ENCODE measurements around the gene PUM1.

DNA sequence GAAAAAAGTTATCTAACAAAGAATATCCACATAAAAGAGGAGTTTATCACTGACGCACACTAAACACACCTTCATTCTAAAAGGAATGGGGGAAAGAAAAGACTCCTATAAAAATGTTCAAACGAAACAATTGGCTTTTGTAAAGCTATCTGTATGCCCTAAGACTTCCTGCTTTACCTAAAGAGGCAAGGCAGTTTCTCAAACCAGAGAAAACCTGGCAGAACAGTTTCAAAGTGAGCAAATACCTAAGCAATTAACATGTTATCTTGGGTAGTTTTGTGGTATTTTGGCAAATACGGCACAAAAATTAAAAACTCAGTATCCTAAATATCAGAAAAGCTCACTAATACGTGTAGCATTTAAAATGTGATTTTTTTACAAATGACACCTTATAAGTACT, 1.9 kb downstream of the PUM1 start:
- TF ChIP-seq POLR2A (IDR thresholded peaks at IDR 0.05) = no peak
- TF ChIP-seq, protein P1, sequence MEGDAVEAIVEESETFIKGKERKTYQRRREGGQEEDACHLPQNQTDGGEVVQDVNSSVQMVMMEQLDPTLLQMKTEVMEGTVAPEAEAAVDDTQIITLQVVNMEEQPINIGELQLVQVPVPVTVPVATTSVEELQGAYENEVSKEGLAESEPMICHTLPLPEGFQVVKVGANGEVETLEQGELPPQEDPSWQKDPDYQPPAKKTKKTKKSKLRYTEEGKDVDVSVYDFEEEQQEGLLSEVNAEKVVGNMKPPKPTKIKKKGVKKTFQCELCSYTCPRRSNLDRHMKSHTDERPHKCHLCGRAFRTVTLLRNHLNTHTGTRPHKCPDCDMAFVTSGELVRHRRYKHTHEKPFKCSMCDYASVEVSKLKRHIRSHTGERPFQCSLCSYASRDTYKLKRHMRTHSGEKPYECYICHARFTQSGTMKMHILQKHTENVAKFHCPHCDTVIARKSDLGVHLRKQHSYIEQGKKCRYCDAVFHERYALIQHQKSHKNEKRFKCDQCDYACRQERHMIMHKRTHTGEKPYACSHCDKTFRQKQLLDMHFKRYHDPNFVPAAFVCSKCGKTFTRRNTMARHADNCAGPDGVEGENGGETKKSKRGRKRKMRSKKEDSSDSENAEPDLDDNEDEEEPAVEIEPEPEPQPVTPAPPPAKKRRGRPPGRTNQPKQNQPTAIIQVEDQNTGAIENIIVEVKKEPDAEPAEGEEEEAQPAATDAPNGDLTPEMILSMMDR (IDR thresholded peaks at IDR 0.05) = no peak

Measured in vagina (tissue), 2 donors.